Colonic mucosa (tissue), 4 donors: ENCODE results near the gene MTMR11. TPM values are rescaled to one million over a fixed set of nuclear protein-coding genes. Genes with fewer than 3 reads are reported as not detected.
A peak's percentile ranks its signal among the peaks of the same experiment; 100 is the strongest.
"Not testable (repeated sequence)": the region's sequence is repeated elsewhere in the genome, so short reads cannot be mapped to it uniquely, and the experiment has no call there.

ENCODE experiments used
- DNase-seq: peaks from one replicate; pipeline ENCODE4 v3.0.0-alpha.2; 2020
- H3K27ac ChIP-seq: fragments of 200-600 bp; one replicate; pipeline ENCODE4 v1.8.0; 2021
- H3K27me3 ChIP-seq: fragments of 200-600 bp; one replicate; pipeline ENCODE4 v1.8.0; 2021
- H3K36me3 ChIP-seq: fragments of 200-600 bp; one replicate; pipeline ENCODE4 v1.8.0; 2021
- H3K4me1 ChIP-seq: fragments of 200-600 bp; one replicate; pipeline ENCODE4 v1.8.0; 2021; ENCODE audit warnings: mild to moderate bottlenecking
- H3K4me3 ChIP-seq: fragments of 200-600 bp; one replicate; pipeline ENCODE4 v1.8.0; 2021
- H3K9ac ChIP-seq, 2 donors: one replicate each; pipeline ENCODE4 v1.7.0; 2013; ENCODE audit warnings: control low read depth in 2 of 2, low read depth in 2 of 2, low read length in 2 of 2
- H3K9me3 ChIP-seq: fragments of 200-600 bp; one replicate; pipeline ENCODE4 v1.8.0; 2021
- CTCF ChIP-seq: fragments of 200-600 bp; IDR thresholded peaks from one replicate; pipeline ENCODE4 v1.8.0; 2022; ENCODE audit warnings: antibody characterized with exemption, mild to moderate bottlenecking
- intact Hi-C: fragments of 100-400 bp; cut with DNase I; formaldehyde crosslinking; loops from one replicate; pipeline ENCODE4 v1.14.1; 2022
- total RNA-seq, 2 donors: library from RNA; stranded (reverse); fragmentation: NEBNext Ultra II Directional in 1 of 2; extraction: Animal tissue kit (Norgen Biotek cat#: 25700) in 1 of 2; gene quantifications; one replicate each; pipeline ENCODE4 v1.2.1, GENCODE V29; 2021
- donor health status: healthy.
- donor health status: DM: no; HTN: no; CAD: no.
- donor health status: DM: no; HTN: no; CAD: no.

MTMR11 gene
- total RNA-seq, 2 donors from 2014 or later, result 168 to 188 TPM

DNA sequence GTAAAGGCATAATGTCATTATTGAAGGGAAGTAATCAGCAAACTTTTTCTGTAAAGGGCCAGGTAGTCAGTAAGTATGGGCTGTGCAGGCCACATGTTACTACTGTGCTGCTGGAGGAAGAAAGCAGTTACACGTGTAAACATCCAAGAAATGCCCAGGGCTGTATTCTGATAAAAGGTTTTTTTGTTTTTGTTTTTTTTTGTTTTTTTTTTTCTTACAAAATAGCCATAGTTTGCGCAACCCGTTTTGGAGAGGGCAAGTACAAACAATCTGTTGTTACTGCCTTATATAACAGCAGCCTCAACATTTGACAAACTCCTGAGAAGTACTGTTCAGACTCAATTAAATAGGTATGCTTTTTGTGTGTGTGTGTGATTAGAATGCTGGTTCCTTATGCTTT, 26.7 kb upstream of the MTMR11 start:
- TF ChIP-seq CTCF, result no peak
- Histone ChIP-seq H3K27ac (no peak overlapping the region), H3K9ac (no peak overlapping the region), H3K9me3 (no peaks in the 10 kb centered on the region), H3K27me3 (no peaks in the 10 kb centered on the region), H3K4me1 (peaks cover 3% of the 10 kb centered on the region), H3K36me3 (peaks cover 13% of the 10 kb centered on the region), H3K4me3 (no peak overlapping the region)
- intact Hi-C loops, result loop anchor here (2.0 to 10.0 kb wide), 2 partner anchors 89 to 211 kb away; no protein-coding TSS in a partner anchor
- DNase-seq, result no peak

- no peaks in the 10 kb centered on the region for H3K9me3 ChIP-seq
- peaks cover 13% of the 10 kb centered on the region for H3K36me3 ChIP-seq
- intact Hi-C loops, result loop anchor here (2.0 to 10.0 kb wide), 2 partner anchors 90 to 212 kb away; no protein-coding TSS in a partner anchor
- H3K27me3 ChIP-seq, result no peaks in the 10 kb centered on the region
- H3K4me3 ChIP-seq, result no peak overlapping the region
- peaks cover 3% of the 10 kb centered on the region for H3K4me1 ChIP-seq
- H3K9ac ChIP-seq, result no peak overlapping the region
- DNase-seq, result no peak
- TF ChIP-seq CTCF, result no peak
- H3K27ac ChIP-seq, result peak overlapping the region; percentile 35
Measured at GRCh38 chr1:149962736-149963135, 26.1 kb upstream of the MTMR11 start.

- peak; percentile 68 for DNase-seq
- intact Hi-C loops, result loop anchor here (2.0 to 10.0 kb wide), 2 partner anchors 91 to 213 kb away; no protein-coding TSS in a partner anchor
- H3K9me3 ChIP-seq, result no peaks in the 10 kb centered on the region
- H3K9ac ChIP-seq, result no peak overlapping the region
- peaks cover 13% of the 10 kb centered on the region for H3K36me3 ChIP-seq
- peak; percentile 73 for TF ChIP-seq CTCF
- peaks cover 3% of the 10 kb centered on the region for H3K4me1 ChIP-seq
- H3K4me3 ChIP-seq, result no peak overlapping the region
- no peaks in the 10 kb centered on the region for H3K27me3 ChIP-seq
- peak overlapping the region; percentile 35 for H3K27ac ChIP-seq
Measured at GRCh38 chr1:149962039-149962647, 25.5 kb upstream of the MTMR11 start.

GRCh38 chr1:149957548-149957947, 20.9 kb upstream of the MTMR11 start:
- H3K36me3 ChIP-seq, H3K4me3 ChIP-seq, H3K27ac ChIP-seq, intact Hi-C loops, H3K9ac ChIP-seq, H3K27me3 ChIP-seq, H3K4me1 ChIP-seq, DNase-seq, H3K9me3 ChIP-seq: not testable (repeated sequence)

DNA sequence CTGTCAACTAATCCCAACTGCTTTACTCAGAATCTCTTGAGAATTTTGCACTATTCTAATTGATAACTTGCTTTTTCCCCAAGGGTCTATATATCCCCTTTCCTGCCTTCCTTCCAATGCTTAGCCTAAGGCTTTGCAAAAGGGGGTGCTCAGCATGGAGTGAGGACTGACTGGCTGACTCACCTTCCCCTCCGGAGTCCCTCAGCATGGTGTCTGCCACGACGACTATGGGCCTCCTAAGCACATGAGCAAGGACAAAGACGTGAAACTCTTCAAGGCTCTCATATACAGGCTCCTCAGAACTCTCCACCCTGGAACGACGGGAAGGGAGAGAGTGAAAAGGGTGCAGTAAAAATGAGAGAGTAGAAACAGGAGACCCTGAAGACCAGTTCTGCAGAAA, 13.2 kb upstream of the MTMR11 start:
- intact Hi-C loops, result no loop called here
- Histone ChIP-seq H3K9ac (no peak overlapping the region), H3K27ac (no peak overlapping the region), H3K9me3 (no peaks in the 10 kb centered on the region), H3K36me3 (no peaks in the 10 kb centered on the region), H3K4me1 (no peaks in the 10 kb centered on the region), H3K27me3 (no peaks in the 10 kb centered on the region), H3K4me3 (no peak overlapping the region)
- no peak for TF ChIP-seq CTCF
- DNase-seq, result no peak

GRCh38 chr1:149945206-149945605, 8.5 kb upstream of the MTMR11 start:
- H3K9me3 ChIP-seq, result no peaks in the 10 kb centered on the region
- no peaks in the 10 kb centered on the region for H3K36me3 ChIP-seq
- H3K27ac ChIP-seq, result no peak overlapping the region
- H3K4me1 ChIP-seq, result no peaks in the 10 kb centered on the region
- no peak overlapping the region for H3K9ac ChIP-seq
- no peak for TF ChIP-seq CTCF
- no peak for DNase-seq
- intact Hi-C loops, result no loop called here
- H3K4me3 ChIP-seq, result no peak overlapping the region
- H3K27me3 ChIP-seq, result no peaks in the 10 kb centered on the region
